Brain microvascular endothelial cell (primary cell): ENCODE results near the gene OR9G1.
"Not testable (repeated sequence)": the region's sequence is repeated elsewhere in the genome, so short reads cannot be mapped to it uniquely, and the experiment has no call there.

Experiments
- DNase-seq: peaks from one replicate; pipeline ENCODE4 v3.0.0-alpha.2; 2020
- H3K27ac ChIP-seq: fragments of 250-450 bp; sonication (Bioruptor Pico); 2 replicates; pipeline ENCODE4 v1.5.1; 2020; ENCODE audit warnings: mild to moderate bottlenecking, moderate library complexity
- H3K27me3 ChIP-seq: fragments of 250-450 bp; sonication (Bioruptor Pico); replicated peaks from 2 replicates; pipeline ENCODE4 v1.5.1; 2020; ENCODE audit warnings: mild to moderate bottlenecking
- H3K36me3 ChIP-seq: fragments of 250-450 bp; sonication (Bioruptor Pico); replicated peaks from 2 replicates; pipeline ENCODE4 v1.5.1; 2020; ENCODE audit warnings: mild to moderate bottlenecking
- H3K4me3 ChIP-seq: 2 replicates; pipeline ENCODE4 v1.5.1; 2011; ENCODE audit warnings: low read depth, mild to moderate bottlenecking, control low read depth, low read length, moderate library complexity
- CTCF ChIP-seq: IDR thresholded peaks from 2 replicates; pipeline ENCODE4 v1.5.1; 2011; ENCODE audit warnings: low read depth, mild to moderate bottlenecking, moderate library complexity, low read length, control low read depth, inconsistent platforms; ENCODE audit errors: missing control alignments
- in situ Hi-C: cut with HindIII; loops from 2 replicates; pipeline ENCODE4 v1.10.0; 2017; ENCODE audit warnings: low sequenced_read_pairs, low pct_ligation_motif_present

Gene OR9G1

GRCh38 chr11:56698795-56699194, at the start of gene OR9G1:
Gene OR9G1, plus strand, starts transcription at chr11:56699095. Its CDS starts 1,293 bp downstream, at chr11:56700388.
- no peak for DNase-seq
- in situ Hi-C loops: no loop called here
- Histone ChIP-seq H3K4me3 (no peak within 1 kb of the TSS), H3K36me3 (no peaks in the 10 kb centered on the region), H3K27me3 (no peaks in the 10 kb centered on the region), H3K27ac (no peak within 1 kb of the TSS)
- TF ChIP-seq CTCF: no peak

GRCh38 chr11:56659755-56660154, 39.1 kb upstream of the OR9G1 start:
- no peak for DNase-seq
- in situ Hi-C loops: no loop called here
- no peak overlapping the region for H3K4me3 ChIP-seq
- no peak overlapping the region for H3K27ac ChIP-seq
- TF ChIP-seq CTCF: no peak
- no peaks in the 10 kb centered on the region for H3K36me3 ChIP-seq
- no peaks in the 10 kb centered on the region for H3K27me3 ChIP-seq

GRCh38 chr11:56663386-56663785, 35.5 kb upstream of the OR9G1 start, which contains the start of gene OR5AR1:
Gene OR5AR1, plus strand, starts transcription at chr11:56663686. Its CDS starts 0 bp downstream, at chr11:56663686.
- no peak for DNase-seq
- no peak within 1 kb of the TSS for H3K4me3 ChIP-seq
- no peak for TF ChIP-seq CTCF
- no peaks in the 10 kb centered on the region for H3K27me3 ChIP-seq
- in situ Hi-C loops: no loop called here
- no peak within 1 kb of the TSS for H3K27ac ChIP-seq
- no peaks in the 10 kb centered on the region for H3K36me3 ChIP-seq

- no peak overlapping the region for H3K27ac ChIP-seq
- H3K27me3 ChIP-seq: no peaks in the 10 kb centered on the region
- H3K4me3 ChIP-seq: no peak overlapping the region
- no peaks in the 10 kb centered on the region for H3K36me3 ChIP-seq
- no peak for DNase-seq
- no peak for TF ChIP-seq CTCF
- in situ Hi-C loops: no loop called here
Observed at GRCh38 chr11:56670984-56671383, 27.9 kb upstream of the OR9G1 start.

GRCh38 chr11:56688554-56689100, 10.3 kb upstream of the OR9G1 start:
- no peak for TF ChIP-seq CTCF
- Histone ChIP-seq H3K27me3 (no peaks in the 10 kb centered on the region), H3K36me3 (no peaks in the 10 kb centered on the region), H3K27ac (no peak overlapping the region), H3K4me3 (no peak overlapping the region)
- in situ Hi-C loops: no loop called here
- DNase-seq: no peak

- in situ Hi-C loops, H3K27me3 ChIP-seq, DNase-seq, H3K27ac ChIP-seq, H3K36me3 ChIP-seq, H3K4me3 ChIP-seq: not testable (repeated sequence)
Observed at GRCh38 chr11:56691179-56691578, 7.7 kb upstream of the OR9G1 start.
